Muscle of back (tissue), 11 donors: ENCODE data around the gene LMCD1. TPM values are rescaled to one million over a fixed set of nuclear protein-coding genes. Genes with fewer than 3 reads are reported as not detected.

Source experiments
- DNase-seq, 3 donors: peaks; one replicate each; pipeline versions ENCODE4 v3.0.0 to v3.0.0-alpha.2; 2013
- polyA plus RNA-seq, 10 donors: library from polyadenylated mRNA; unstranded; fragments of 120-200 nt; gene quantifications; one replicate each; pipeline ENCODE4 v1.2.1, GENCODE V29; 2013; ENCODE audit not compliant: insufficient read length in 10 of 10

LMCD1 gene
- polyA plus RNA-seq, 10 donors: 106 to 341 (median 192) TPM

DNA sequence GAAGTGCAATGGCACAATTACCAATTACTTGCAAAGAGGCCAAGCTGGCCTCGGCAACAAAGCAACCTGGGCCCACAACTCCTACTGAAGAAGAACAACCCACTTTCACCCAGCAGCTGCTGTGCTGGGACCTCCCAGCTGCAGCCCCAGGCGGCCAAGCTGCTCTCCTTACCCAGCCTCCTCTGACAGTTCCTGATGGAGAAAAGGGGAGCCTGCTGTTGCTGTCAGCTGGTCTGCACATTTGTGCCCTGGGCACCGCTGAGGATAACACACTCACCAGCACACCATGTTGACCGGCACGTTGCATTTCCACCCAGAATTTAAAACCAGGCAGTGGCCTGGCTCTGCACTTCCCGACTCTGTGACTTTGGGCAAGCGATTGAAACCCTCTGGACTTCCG lies 109.3 kb downstream of the LMCD1 start:
- no peak for DNase-seq

- DNase-seq: no peak
These were observed 116.3 kb downstream of the LMCD1 start for GRCh38 chr3:8617921-8618320.

DNA sequence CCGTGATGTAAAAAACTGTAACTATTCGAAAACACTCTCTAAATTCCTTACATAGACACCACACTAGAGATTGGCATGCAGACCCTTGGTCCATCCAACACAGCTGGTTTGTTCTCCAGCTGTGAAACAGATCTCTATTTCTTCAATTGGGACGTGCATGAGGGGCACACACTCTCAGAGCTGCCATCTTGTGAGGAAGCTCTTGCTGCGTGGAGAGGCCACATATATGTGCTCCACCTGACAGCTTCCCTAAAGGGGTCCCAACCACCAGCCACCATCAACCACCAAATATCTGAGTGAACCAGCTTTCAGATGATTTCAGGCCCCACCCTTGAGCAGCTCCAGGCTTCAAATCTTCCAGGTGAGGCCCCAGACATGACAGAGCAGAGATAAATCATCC lies 117.3 kb downstream of the LMCD1 start:
- DNase-seq: no peak

GRCh38 chr3:8619548-8619947 lies 117.9 kb downstream of the LMCD1 start:
- DNase-seq: no peak

GRCh38 chr3:8621141-8621540 lies 119.5 kb downstream of the LMCD1 start:
- no peak for DNase-seq

DNA sequence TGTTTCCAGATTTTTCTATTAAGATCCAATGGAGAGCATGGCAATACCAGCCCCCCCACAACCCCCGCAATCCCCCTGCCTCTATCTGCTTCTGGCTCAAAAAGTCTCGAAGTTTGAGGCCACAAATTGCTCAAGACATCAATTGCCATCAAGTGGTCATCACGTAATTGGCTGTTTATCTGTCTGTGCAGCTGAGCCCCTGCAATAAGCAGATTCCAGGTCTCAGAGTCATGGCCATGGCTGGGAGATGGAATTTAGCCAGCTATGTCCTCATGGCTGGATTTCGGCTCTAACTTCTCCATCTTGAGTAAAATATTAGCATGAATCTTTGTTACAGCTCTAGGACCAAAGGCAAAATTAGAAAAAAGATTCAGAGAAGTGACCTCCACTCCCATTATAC lies 120.2 kb downstream of the LMCD1 start:
- peak; percentile 38 to 71 (median 68) for DNase-seq

DNA sequence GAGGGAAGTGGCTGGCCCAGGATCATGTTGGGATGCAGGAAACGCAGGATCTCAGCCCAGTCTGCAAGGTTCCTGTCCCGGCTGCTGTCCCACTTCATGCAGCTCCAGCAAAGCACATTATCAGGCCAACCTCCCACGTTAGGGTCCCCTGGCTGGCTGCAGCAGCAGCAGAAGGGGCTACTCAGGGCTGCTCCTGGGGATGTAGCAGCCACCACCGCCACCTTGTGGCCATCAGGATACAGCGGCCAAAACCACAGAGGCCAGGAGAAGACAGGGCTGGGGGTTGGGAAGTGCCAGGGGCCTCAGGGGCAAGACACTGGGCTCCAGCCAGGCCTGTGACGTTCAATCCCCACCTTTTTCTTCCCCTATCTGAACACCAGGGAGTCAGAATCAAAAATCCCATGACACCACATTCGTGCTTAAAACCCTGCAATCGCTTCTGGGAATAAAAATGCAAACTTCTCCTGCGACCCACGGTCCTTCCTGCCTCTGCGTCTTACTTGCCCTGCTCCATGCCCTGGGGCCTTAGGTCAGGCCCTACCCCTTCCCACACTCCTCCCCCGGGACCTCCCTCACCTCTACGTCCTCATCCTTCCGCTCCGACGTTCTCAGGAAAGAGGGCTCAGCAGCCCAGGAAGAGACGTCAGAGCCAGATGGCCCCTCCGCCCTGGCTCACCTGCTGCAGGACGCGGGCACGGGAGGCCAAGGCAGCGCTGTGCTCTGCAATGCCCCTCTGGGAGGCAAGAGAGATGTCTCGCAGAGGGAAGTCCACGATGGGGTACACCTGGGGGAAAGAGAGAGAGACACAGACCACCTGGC lies 121.5 kb downstream of the LMCD1 start:
- DNase-seq: peak; percentile 61 to 89 (median 75)

DNA sequence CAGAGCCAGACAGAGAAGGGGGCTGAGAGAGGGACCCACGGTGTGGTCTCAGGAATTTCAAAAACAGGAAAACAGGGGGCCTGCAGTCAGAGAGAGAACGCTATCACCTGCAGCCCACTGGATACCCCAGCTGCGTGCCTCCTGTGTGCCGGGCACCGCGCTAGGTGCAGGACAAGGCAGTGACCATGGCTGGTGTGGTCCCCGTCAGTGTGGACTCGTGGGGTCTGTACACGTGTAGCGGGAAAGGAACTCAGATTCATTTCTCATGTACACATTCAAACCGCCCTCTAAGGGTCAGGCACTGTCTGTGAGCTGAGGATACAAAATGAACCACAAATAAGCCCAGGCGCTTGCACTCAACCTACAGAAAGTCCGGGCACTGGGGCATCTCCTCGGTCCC lies 122.1 kb downstream of the LMCD1 start:
- no peak for DNase-seq

Other genes starting within 250 kb of the LMCD1 start
- gene SSUH2, start 143.0 kb downstream of the LMCD1 start, polyA plus RNA-seq: 1 to 10 TPM in 9 of 10 donors, under 1 TPM in 1; 0.98 to 3.6 (median 2.0) TPM
- gene CAV3, start 232.0 kb downstream of the LMCD1 start, polyA plus RNA-seq: 100 to 1,000 TPM; 150 to 329 (median 277) TPM